GM23248 (cell line): ENCODE data around the gene IL18BP. TPM values are rescaled to one million over a fixed set of nuclear protein-coding genes. Genes with fewer than 3 reads are reported as not detected.

Source experiments
- DNase-seq: peaks from one replicate; pipeline ENCODE4 v3.0.0-alpha.2; 2015
- H2AFZ ChIP-seq: fragments of 200-600 bp; sonication (generic); 2 replicates; pipeline ENCODE4 v1.6.1; 2016; ENCODE audit warnings: antibody characterized with exemption
- H3F3A ChIP-seq: fragments of 200-600 bp; sonication (generic); 2 replicates; pipeline ENCODE4 v1.6.1; 2016; ENCODE audit warnings: mild to moderate bottlenecking, antibody characterized with exemption, mixed run types; ENCODE audit not compliant: insufficient read depth
- H3K27ac ChIP-seq: fragments of 200-600 bp; sonication (generic); 2 replicates; pipeline ENCODE4 v1.5.1; 2016; ENCODE audit warnings: mild to moderate bottlenecking
- H3K27me3 ChIP-seq: fragments of 200-600 bp; sonication (generic); replicated peaks from 2 replicates; pipeline ENCODE4 v1.6.1; 2016; ENCODE audit warnings: mild to moderate bottlenecking; ENCODE audit not compliant: insufficient read depth
- H3K36me3 ChIP-seq: fragments of 200-600 bp; sonication (generic); 2 replicates; pipeline ENCODE4 v1.6.1; 2016; ENCODE audit warnings: low read depth, mild to moderate bottlenecking
- H3K4me1 ChIP-seq: fragments of 200-600 bp; sonication (generic); 2 replicates; pipeline ENCODE4 v1.6.1; 2016; ENCODE audit warnings: mild to moderate bottlenecking; ENCODE audit not compliant: insufficient read depth
- H3K4me2 ChIP-seq: fragments of 200-600 bp; sonication (generic); one replicate; pipeline ENCODE4 v1.6.1; 2016; ENCODE audit warnings: mild to moderate bottlenecking; ENCODE audit not compliant: unreplicated experiment
- H3K4me3 ChIP-seq: fragments of 200-600 bp; sonication (generic); 2 replicates; pipeline ENCODE4 v1.5.1; 2016; ENCODE audit warnings: mild to moderate bottlenecking
- H3K79me2 ChIP-seq: fragments of 200-600 bp; sonication (generic); 2 replicates; pipeline ENCODE4 v1.6.1; 2016; ENCODE audit warnings: mild to moderate bottlenecking; ENCODE audit not compliant: insufficient read depth
- H3K9ac ChIP-seq: fragments of 200-600 bp; sonication (generic); 2 replicates; pipeline ENCODE4 v1.6.1; 2016; ENCODE audit warnings: mild to moderate bottlenecking
- H3K9me2 ChIP-seq: fragments of 200-600 bp; sonication (generic); 2 replicates; pipeline ENCODE4 v1.6.1; 2016; ENCODE audit warnings: mixed run types, mild to moderate bottlenecking, moderate library complexity; ENCODE audit not compliant: insufficient read depth
- H3K9me3 ChIP-seq: fragments of 200-600 bp; sonication (generic); one replicate; pipeline ENCODE4 v1.6.1; 2017; ENCODE audit warnings: low read depth
- H4K20me1 ChIP-seq: fragments of 200-600 bp; sonication (generic); 2 replicates; pipeline ENCODE4 v1.6.0; 2016; ENCODE audit not compliant: insufficient read depth
- EZH2 ChIP-seq: fragments of 200-600 bp; sonication (generic); IDR thresholded peaks from 2 replicates; pipeline ENCODE4 v1.6.1; 2018; ENCODE audit warnings: antibody characterized with exemption, mild to moderate bottlenecking; ENCODE audit not compliant: insufficient read depth, poor library complexity, severe bottlenecking
- EZH2phosphoT487 ChIP-seq: fragments of 200-600 bp; sonication (generic); IDR thresholded peaks from 2 replicates; pipeline ENCODE4 v1.6.1; 2018; ENCODE audit warnings: antibody characterized with exemption, moderate library complexity, mild to moderate bottlenecking, low read depth; ENCODE audit not compliant: insufficient read depth
- WGBS, 2 experiments: methylation state at CpG; one replicate each; pipeline ENCODE4 v1.1.6; 2015 to 2017; ENCODE audit warnings: low lambda C conversion rate in 2 of 2, low coverage in 1 of 2; ENCODE audit errors: missing lambda C conversion rate in 2 of 2; 5-methylcytosine and 5-hydroxymethylcytosine counted together
- in situ Hi-C: fragments of 300-500 bp; cut with MboI; formaldehyde crosslinking; loops from 2 replicates; pipeline ENCODE4 v1.15.0; 2020
- polyA plus RNA-seq: library from polyadenylated mRNA; unstranded; fragments of >200 nt; fragmentation: Nextera tagmentation; extraction: Ambion mirVana; gene quantifications from 2 replicates; pipeline ENCODE4 v1.2.1, GENCODE V29; 2016
- total RNA-seq: library from RNA; depleted of rRNA; stranded (reverse); fragments of >200 nt; shearing (Covaris generic); gene quantifications from 2 replicates; pipeline ENCODE4 v1.2.3, GENCODE V29; 2014

Gene IL18BP
- total and polyA plus RNA-seq, 2 experiments from 2014 or later = 0.44 to 2.5 TPM

GRCh38 chr11:71962428-71963038 lies 36.2 kb upstream of the IL18BP start:
- H3K9me2 ChIP-seq = no peaks in the 10 kb centered on the region
- peaks cover 17% of the 10 kb centered on the region for H3F3A ChIP-seq
- no peaks in the 10 kb centered on the region for H3K9me3 ChIP-seq
- H2AFZ ChIP-seq = no peak overlapping the region
- peak; percentile 53 for DNase-seq
- peak overlapping the region; percentile 21; the same call in 1 of the 2 replicates for H3K9ac ChIP-seq
- no peaks in the 10 kb centered on the region for H3K27me3 ChIP-seq
- in situ Hi-C loops = no loop called here
- no peaks in the 10 kb centered on the region for H4K20me1 ChIP-seq
- TF ChIP-seq EZH2phosphoT487 (0 out of 2 replicates have a peak, but pooled peaks have one; percentile 59), EZH2 (no peak)
- peak overlapping the region; percentile 55 for H3K27ac ChIP-seq
- WGBS, 2 experiments = 19 to 25% methylated on average over 2 of the region's 2 CpGs
- peaks cover 14% of the 10 kb centered on the region for H3K4me1 ChIP-seq
- H3K4me2 ChIP-seq = no peak overlapping the region
- H3K79me2 ChIP-seq = peaks cover 24% of the 10 kb centered on the region
- peaks cover 25% of the 10 kb centered on the region for H3K36me3 ChIP-seq
- no peak overlapping the region for H3K4me3 ChIP-seq

GRCh38 chr11:71963468-71963867 lies 35.2 kb upstream of the IL18BP start:
- no peaks in the 10 kb centered on the region for H3K27me3 ChIP-seq
- H3F3A ChIP-seq = peaks cover 17% of the 10 kb centered on the region
- 94 to 96% methylated on average over 8 of the region's 8 CpGs for WGBS, 2 experiments
- TF ChIP-seq EZH2 (no peak), EZH2phosphoT487 (no peak)
- no peaks in the 10 kb centered on the region for H4K20me1 ChIP-seq
- H3K4me2 ChIP-seq = no peak overlapping the region
- in situ Hi-C loops = no loop called here
- no peaks in the 10 kb centered on the region for H3K9me2 ChIP-seq
- peaks cover 14% of the 10 kb centered on the region for H3K4me1 ChIP-seq
- H3K27ac ChIP-seq = no peak overlapping the region
- no peak overlapping the region for H2AFZ ChIP-seq
- DNase-seq = no peak
- H3K36me3 ChIP-seq = peaks cover 23% of the 10 kb centered on the region
- no peak overlapping the region for H3K9ac ChIP-seq
- H3K4me3 ChIP-seq = no peak overlapping the region
- H3K79me2 ChIP-seq = peaks cover 16% of the 10 kb centered on the region
- no peaks in the 10 kb centered on the region for H3K9me3 ChIP-seq

- Histone ChIP-seq H3K27me3 (no peaks in the 10 kb centered on the region), H3K4me1 (peaks cover 14% of the 10 kb centered on the region), H3K9ac (no peak overlapping the region), H3K9me2 (no peaks in the 10 kb centered on the region), H3K4me2 (no peak overlapping the region), H3K4me3 (no peak overlapping the region), H3K27ac (no peak overlapping the region), H3K36me3 (peaks cover 24% of the 10 kb centered on the region), H2AFZ (no peak overlapping the region), H3K9me3 (no peaks in the 10 kb centered on the region), H4K20me1 (no peaks in the 10 kb centered on the region), H3F3A (peaks cover 17% of the 10 kb centered on the region), H3K79me2 (peaks cover 8% of the 10 kb centered on the region; the same call in 1 of the 2 replicates)
- no peak for DNase-seq
- no peak for TF ChIP-seq EZH2phosphoT487
- no peak for TF ChIP-seq EZH2
- in situ Hi-C loops = no loop called here
- WGBS, 2 experiments = 90 to 94% methylated on average over 4 of the region's 4 CpGs
Measured at GRCh38 chr11:71964641-71965040, 34.1 kb upstream of the IL18BP start.

- no peak overlapping the region for H3K27ac ChIP-seq
- H3K4me3 ChIP-seq = no peak overlapping the region
- H4K20me1 ChIP-seq = no peaks in the 10 kb centered on the region
- 93 to 95% methylated on average over 2 of the region's 2 CpGs for WGBS, 2 experiments
- in situ Hi-C loops = no loop called here
- peaks cover 9% of the 10 kb centered on the region; the same call in 1 of the 2 replicates for H3K36me3 ChIP-seq
- H3K4me2 ChIP-seq = no peak overlapping the region
- H2AFZ ChIP-seq = no peak overlapping the region
- no peak for DNase-seq
- no peaks in the 10 kb centered on the region for H3K9me3 ChIP-seq
- H3K4me1 ChIP-seq = 0 out of 2 replicates have a peak, but pooled peaks cover 9% of the 10 kb centered on the region
- H3K9me2 ChIP-seq = no peaks in the 10 kb centered on the region
- H3K9ac ChIP-seq = no peak overlapping the region
- peaks cover 5% of the 10 kb centered on the region; the same call in 1 of the 2 replicates for H3K79me2 ChIP-seq
- TF ChIP-seq EZH2phosphoT487 (no peak), EZH2 (no peak)
- peaks cover 13% of the 10 kb centered on the region; the same call in 1 of the 2 replicates for H3F3A ChIP-seq
- H3K27me3 ChIP-seq = no peaks in the 10 kb centered on the region
Measured at GRCh38 chr11:71971680-71972079, 27.0 kb upstream of the IL18BP start.
